Ovary (tissue), 9 donors: Measurements from ENCODE around the gene PRKAG3. TPM values are rescaled to one million over a fixed set of nuclear protein-coding genes. Genes with fewer than 3 reads are reported as not detected.

Source experiments
- DNase-seq, 5 donors: peaks; one replicate each; pipeline ENCODE4 v3.0.0-alpha.2; 2019 to 2020
- H3K27ac ChIP-seq, 2 donors: fragments of 200-600 bp; one replicate each; pipeline versions ENCODE4 v1.5.1 to v1.8.0; 2019 to 2022
- H3K27me3 ChIP-seq: fragments of 200-600 bp; one replicate; pipeline ENCODE4 v1.8.0; 2022
- H3K36me3 ChIP-seq: fragments of 200-600 bp; sonication (generic); one replicate; pipeline ENCODE4 v1.5.1; 2019
- H3K4me1 ChIP-seq: one replicate; pipeline ENCODE4 v1.8.1; 2013; ENCODE audit warnings: mild to moderate bottlenecking, moderate library complexity; ENCODE audit not compliant: insufficient read depth
- H3K4me3 ChIP-seq: fragments of 200-600 bp; sonication (generic); one replicate; pipeline ENCODE4 v1.5.1; 2017
- H3K9me3 ChIP-seq, 2 donors: fragments of 200-600 bp in 1 of 2; sonication (generic) in 1 of 2; one replicate each; pipeline versions ENCODE4 v1.5.1 to v1.8.1; 2013 to 2019; ENCODE audit warnings: mild to moderate bottlenecking in 1 of 2, moderate library complexity in 1 of 2
- EP300 ChIP-seq: sonication (generic); formaldehyde crosslinking; IDR thresholded peaks from one replicate; pipeline ENCODE4 v1.6.1; 2017; ENCODE audit warnings: antibody characterized with exemption
- POLR2A ChIP-seq: fragments of 450-650 bp; IDR thresholded peaks from one replicate; pipeline ENCODE4 v1.6.1; 2017; ENCODE audit warnings: antibody characterized with exemption, mild to moderate bottlenecking, moderate library complexity
- WGBS, 3 donors: extraction: QIAGEN DNeasy Blood & Tissue Kit in 1 of 3; methylation state at CpG; one replicate each; pipeline versions ENCODE4 v1.1.5 to v1.1.7; 2013 to 2017; 5-methylcytosine and 5-hydroxymethylcytosine counted together
- intact Hi-C, 4 donors: fragments of 100-400 bp; cut with DNase I; formaldehyde crosslinking; loops; one replicate each; pipeline versions ENCODE4 v1.11.0 to v1.15.1; 2022 to 2023
- polyA plus RNA-seq, 2 donors: library from polyadenylated mRNA; stranded (reverse); fragments of 200-250 nt in 1 of 2; fragments of 350-450 nt in 1 of 2; fragmentation: Illumina TruSeq in 1 of 2; extraction: RNeasy Lipid Tissue Mini Kit (QIAGEN cat#74804) in 1 of 2; gene quantifications; one replicate each; pipeline ENCODE4 v1.2.3, GENCODE V29; 2013 to 2014
- total RNA-seq, 7 donors: library from RNA; depleted of rRNA in 2 of 7; stranded (reverse); fragments of >200 nt in 2 of 7; fragmentation: NEBNext Ultra II Directional in 3 of 7; extraction: Animal tissue kit (Norgen Biotek cat#: 25700) in 3 of 7; gene quantifications; one replicate each; pipeline versions ENCODE4 v1.1.0 to v1.2.4, GENCODE V29; 2016 to 2023
- TF ChIP-seq, protein P1 (sequence below), 3 donors: fragments of 450-650 bp in 2 of 3; fragments of 200-600 bp in 1 of 3; IDR thresholded peaks; one replicate each; pipeline versions ENCODE4 v1.5.1 to v1.8.0; 2016 to 2022; ENCODE audit warnings: antibody characterized with exemption in 3 of 3, mild to moderate bottlenecking in 1 of 3
- donor health status: DM: no; HTN: no; CAD: no; lungs with moderate emphysema.
- donor health status: DM: no; HTN: no; CAD: no.
- donor health status: Bipolar disorder and iron deficiency.
- donor health status: DM: yes; HTN: yes; CAD: no.
- donor health status: DM: no; HTN: no; CAD: no.
- donor health status: DM: yes; HTN: yes; CAD: no.

PRKAG3 gene
- total and polyA plus RNA-seq, 9 donors: 0.11 to 0.32 TPM; not detected in 7

DNA sequence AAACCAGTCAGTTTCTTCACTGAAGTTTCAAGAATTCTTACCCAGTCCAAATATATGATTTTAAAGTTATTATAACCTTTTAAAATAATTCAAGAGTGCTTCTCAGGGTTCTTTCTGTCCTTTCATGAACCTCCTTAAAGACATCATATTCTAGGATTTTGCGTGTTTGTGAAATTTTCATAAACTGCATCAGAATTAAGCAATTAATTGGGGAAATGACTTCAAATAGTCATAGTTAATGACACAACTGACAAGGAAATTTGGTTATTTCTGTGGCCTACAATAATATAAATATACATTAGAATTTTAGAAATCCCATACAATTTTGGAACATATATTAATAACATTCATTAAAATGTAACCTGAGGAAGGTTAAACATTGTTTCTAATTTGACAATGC, 39.2 kb downstream of the PRKAG3 start:
- H3K27ac ChIP-seq: no peak overlapping the region
- DNase-seq: no peak
- no peaks in the 10 kb centered on the region for H3K4me1 ChIP-seq
- no peak overlapping the region for H3K4me3 ChIP-seq
- no peaks in the 10 kb centered on the region for H3K9me3 ChIP-seq
- WGBS, 3 donors: 95 to 97% (median 96%) methylated on average over 1 of the region's 1 CpG
- H3K27me3 ChIP-seq: no peaks in the 10 kb centered on the region
- TF ChIP-seq POLR2A (no peak), EP300 (no peak)
- TF ChIP-seq, protein P1, sequence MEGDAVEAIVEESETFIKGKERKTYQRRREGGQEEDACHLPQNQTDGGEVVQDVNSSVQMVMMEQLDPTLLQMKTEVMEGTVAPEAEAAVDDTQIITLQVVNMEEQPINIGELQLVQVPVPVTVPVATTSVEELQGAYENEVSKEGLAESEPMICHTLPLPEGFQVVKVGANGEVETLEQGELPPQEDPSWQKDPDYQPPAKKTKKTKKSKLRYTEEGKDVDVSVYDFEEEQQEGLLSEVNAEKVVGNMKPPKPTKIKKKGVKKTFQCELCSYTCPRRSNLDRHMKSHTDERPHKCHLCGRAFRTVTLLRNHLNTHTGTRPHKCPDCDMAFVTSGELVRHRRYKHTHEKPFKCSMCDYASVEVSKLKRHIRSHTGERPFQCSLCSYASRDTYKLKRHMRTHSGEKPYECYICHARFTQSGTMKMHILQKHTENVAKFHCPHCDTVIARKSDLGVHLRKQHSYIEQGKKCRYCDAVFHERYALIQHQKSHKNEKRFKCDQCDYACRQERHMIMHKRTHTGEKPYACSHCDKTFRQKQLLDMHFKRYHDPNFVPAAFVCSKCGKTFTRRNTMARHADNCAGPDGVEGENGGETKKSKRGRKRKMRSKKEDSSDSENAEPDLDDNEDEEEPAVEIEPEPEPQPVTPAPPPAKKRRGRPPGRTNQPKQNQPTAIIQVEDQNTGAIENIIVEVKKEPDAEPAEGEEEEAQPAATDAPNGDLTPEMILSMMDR (IDR thresholded peaks at IDR 0.05): no peak
- intact Hi-C loops: no loop called here
- no peaks in the 10 kb centered on the region for H3K36me3 ChIP-seq

DNA sequence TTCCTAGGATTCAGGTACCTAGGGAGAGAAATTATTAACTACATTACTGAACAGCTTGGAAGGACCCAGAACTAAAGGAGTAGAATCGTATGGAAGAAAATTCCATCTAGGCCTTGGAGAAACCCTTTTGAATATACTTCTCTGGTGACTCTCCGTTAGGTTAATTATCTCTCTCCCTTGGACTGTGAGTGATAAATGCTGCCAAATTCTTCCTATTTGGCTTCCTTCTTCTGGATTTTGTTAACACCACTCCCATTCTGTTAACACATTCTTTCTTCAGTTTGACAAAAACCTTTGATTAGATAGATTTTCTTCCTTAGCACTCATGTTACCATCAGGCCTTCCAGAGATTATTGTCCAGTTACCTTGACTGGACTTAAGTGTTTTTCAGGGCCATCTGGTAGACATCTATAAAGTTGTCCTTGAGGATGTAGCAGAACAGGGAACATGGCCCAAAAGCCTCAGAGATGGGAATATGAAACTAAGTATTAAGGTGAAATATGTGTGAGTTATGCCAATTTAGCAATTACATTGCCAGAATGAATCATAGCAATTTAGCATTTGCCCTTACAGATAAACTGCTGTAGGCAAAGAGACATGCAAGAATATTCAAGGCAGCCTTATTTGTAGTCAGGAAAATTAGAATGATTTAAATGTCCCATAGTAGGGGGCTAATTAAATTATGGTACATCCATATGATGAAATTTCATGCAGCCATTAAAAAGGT, 42.9 kb downstream of the PRKAG3 start:
- intact Hi-C loops: no loop called here
- no peak overlapping the region for H3K27ac ChIP-seq
- H3K36me3 ChIP-seq: no peaks in the 10 kb centered on the region
- H3K4me3 ChIP-seq: no peak overlapping the region
- TF ChIP-seq, protein P1 (IDR thresholded peaks at IDR 0.05): no peak
- TF ChIP-seq EP300: no peak
- TF ChIP-seq POLR2A: no peak
- DNase-seq: no peak
- no peaks in the 10 kb centered on the region for H3K27me3 ChIP-seq
- 46 to 67% (median 51%) methylated on average over 2 of the region's 2 CpGs for WGBS, 3 donors
- peaks cover 2% of the 10 kb centered on the region for H3K4me1 ChIP-seq
- H3K9me3 ChIP-seq: no peaks in the 10 kb centered on the region

DNA sequence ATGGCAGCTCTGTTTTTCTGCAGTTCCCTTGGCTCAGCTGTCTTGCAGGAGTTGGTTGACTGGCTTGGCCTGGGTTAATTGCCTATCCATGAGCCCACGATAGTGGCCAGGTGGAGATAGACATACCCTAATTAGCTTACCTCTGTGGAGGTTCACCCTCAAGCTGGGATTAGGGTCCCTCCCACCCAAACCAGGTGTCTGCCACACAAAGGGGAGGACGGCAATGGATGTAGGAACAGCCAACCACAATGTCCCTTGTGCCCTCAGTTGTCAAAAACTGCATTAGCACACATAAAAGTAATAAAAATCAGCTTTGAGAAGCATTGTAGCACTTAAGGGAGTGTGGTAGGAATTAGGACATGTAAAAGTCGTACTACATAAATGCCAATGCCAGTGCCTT, 45.5 kb downstream of the PRKAG3 start:
- Histone ChIP-seq H3K27ac (no peak overlapping the region), H3K27me3 (no peaks in the 10 kb centered on the region), H3K9me3 (no peaks in the 10 kb centered on the region), H3K4me1 (peaks cover 4% of the 10 kb centered on the region), H3K36me3 (no peaks in the 10 kb centered on the region), H3K4me3 (no peak overlapping the region)
- no peak for TF ChIP-seq EP300
- TF ChIP-seq, protein P1 (IDR thresholded peaks at IDR 0.05): no peak
- DNase-seq: no peak
- 89 to 98% (median 92%) methylated on average over 3 of the region's 3 CpGs for WGBS, 3 donors
- intact Hi-C loops: no loop called here

DNA sequence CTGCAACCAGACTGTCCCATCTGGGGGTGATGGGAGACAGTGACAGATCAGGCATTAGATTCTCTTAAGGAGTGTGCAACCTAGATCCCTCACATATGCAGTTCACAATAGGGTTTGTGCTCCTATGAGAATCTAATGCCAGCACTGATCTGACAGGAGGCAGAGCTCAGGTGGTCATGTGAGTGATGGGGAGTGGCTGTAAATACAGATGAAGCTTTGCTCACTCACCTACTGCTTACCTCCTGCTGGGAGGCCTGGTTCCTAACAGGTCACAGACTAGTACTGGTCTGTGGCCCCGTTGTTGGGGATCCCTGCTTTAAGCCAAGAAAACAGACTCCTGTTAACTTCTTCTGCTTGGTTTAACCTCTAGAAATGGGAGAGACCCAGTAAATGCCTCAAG, 46.5 kb downstream of the PRKAG3 start:
- TF ChIP-seq EP300 (no peak), POLR2A (no peak)
- TF ChIP-seq, protein P1 (IDR thresholded peaks at IDR 0.05): no peak
- no peaks in the 10 kb centered on the region for H3K9me3 ChIP-seq
- H3K36me3 ChIP-seq: no peaks in the 10 kb centered on the region
- H3K4me1 ChIP-seq: peaks cover 4% of the 10 kb centered on the region
- H3K4me3 ChIP-seq: no peak overlapping the region
- no peak overlapping the region for H3K27ac ChIP-seq
- DNase-seq: no peak
- intact Hi-C loops: no loop called here
- no peaks in the 10 kb centered on the region for H3K27me3 ChIP-seq
- WGBS, 3 donors: 65 to 67% (median 66%) methylated on average over 1 of the region's 1 CpG
